ENCODE data around the gene SERPIND1. TPM values are rescaled to one million over a fixed set of nuclear protein-coding genes. Genes with fewer than 3 reads are reported as not detected.

SERPIND1 gene
- total and polyA plus RNA-seq, 5 donors = 0.20 to 1.4 (median 0.74) TPM

DNA sequence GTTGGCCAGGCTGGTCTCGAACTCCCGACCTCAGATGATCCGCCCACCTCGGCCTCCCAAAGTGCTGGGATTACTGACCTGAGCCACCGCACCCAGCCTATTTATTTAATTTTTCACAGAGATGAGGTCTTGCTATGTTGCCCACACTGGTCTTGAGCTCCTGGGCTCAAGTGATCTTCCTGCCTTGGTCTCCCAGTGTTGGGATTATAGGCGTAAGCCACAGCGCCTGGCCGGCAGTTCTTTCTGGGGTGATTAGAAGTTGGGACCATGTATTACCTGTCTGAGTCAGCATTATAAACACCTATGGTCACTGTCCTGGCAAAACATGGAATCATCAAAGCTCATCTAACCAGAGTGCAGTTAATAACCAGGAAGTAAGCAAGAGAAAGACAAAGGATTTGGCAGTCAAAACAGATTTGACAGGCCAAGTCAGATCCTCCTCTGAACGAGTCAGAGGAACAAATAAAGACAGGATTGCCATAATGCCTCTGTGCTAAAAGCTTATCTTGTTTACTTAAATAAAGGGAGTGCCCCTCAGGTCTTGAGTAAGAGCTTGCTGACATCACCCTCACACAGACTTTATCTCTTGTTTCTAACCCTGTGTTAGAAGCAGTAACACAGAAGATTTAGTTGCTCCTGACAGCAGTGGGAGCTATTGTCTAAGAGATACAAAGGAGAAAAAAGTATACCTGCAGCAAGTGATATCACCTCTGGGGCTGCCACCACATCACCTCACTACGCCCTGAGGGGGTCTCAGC is 3.7 kb downstream of the SERPIND1 start:
- no peak for DNase-seq
- intact Hi-C loops (cut with DNase I) = no loop called here
- peak; percentile 69 to 95 for ATAC-seq
- H3K4me1 ChIP-seq (ENCODE audit: control insufficient read depth, insufficient read depth, low read length) = peaks cover 8% of the 10 kb centered on the region
- WGBS = 80% methylated on average over 10 of the region's 10 CpGs
- H3K27ac ChIP-seq (ENCODE audit: low read length) = peak overlapping the region; percentile 98
- no peak overlapping the region for H3K4me3 ChIP-seq (ENCODE audit: low read length)
- H3K27me3 ChIP-seq (ENCODE audit: control insufficient read depth, insufficient read depth) = no peaks in the 10 kb centered on the region
- no peaks in the 10 kb centered on the region for H3K9me3 ChIP-seq (ENCODE audit: control insufficient read depth, low read length)

DNA sequence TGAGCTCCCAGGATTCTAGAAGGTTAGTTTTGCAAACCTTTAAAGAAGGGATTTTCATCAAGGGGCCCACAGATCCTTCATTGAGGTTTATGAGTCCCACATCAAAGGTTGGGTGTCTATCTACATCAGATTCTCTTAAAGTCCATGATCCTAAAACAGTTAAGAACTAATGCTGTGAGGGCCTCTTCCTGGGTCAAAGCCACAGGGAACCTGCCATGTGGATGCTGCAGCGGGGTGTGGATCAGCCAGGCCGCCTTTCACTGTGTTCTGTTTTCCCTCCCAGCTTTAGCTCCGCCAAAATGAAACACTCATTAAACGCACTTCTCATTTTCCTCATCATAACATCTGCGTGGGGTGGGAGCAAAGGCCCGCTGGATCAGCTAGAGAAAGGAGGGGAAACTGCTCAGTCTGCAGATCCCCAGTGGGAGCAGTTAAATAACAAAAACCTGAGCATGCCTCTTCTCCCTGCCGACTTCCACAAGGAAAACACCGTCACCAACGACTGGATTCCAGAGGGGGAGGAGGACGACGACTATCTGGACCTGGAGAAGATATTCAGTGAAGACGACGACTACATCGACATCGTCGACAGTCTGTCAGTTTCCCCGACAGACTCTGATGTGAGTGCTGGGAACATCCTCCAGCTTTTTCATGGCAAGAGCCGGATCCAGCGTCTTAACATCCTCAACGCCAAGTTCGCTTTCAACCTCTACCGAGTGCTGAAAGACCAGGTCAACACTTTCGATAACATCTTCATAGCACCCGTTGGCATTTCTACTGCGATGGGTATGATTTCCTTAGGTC is 5.3 kb downstream of the SERPIND1 start:
- DNase-seq = no peak
- H3K4me1 ChIP-seq (ENCODE audit: control insufficient read depth, insufficient read depth, low read length) = peaks cover 3% of the 10 kb centered on the region

DNA sequence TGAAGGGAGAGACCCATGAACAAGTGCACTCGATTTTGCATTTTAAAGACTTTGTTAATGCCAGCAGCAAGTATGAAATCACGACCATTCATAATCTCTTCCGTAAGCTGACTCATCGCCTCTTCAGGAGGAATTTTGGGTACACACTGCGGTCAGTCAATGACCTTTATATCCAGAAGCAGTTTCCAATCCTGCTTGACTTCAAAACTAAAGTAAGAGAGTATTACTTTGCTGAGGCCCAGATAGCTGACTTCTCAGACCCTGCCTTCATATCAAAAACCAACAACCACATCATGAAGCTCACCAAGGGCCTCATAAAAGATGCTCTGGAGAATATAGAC is 5.9 kb downstream of the SERPIND1 start:
- no peaks in the 10 kb centered on the region for H3K9me3 ChIP-seq (ENCODE audit: control insufficient read depth, low read length)
- H3K27me3 ChIP-seq (ENCODE audit: control insufficient read depth, insufficient read depth) = no peaks in the 10 kb centered on the region
- DNase-seq (no peak), ATAC-seq (no peak)
- H3K4me1 ChIP-seq (ENCODE audit: control insufficient read depth, insufficient read depth, low read length) = peaks cover 3% of the 10 kb centered on the region
- H3K4me3 ChIP-seq (ENCODE audit: low read length) = no peak overlapping the region
- H3K27ac ChIP-seq (ENCODE audit: low read length) = no peak overlapping the region
- WGBS = 81% methylated on average over 5 of the region's 5 CpGs
- intact Hi-C loops (cut with DNase I) = no loop called here

More for the DNA sequence above, 5.3 kb downstream of the SERPIND1 start:
- no peaks in the 10 kb centered on the region for H3K9me3 ChIP-seq (ENCODE audit: control insufficient read depth, low read length)
- H3K27me3 ChIP-seq (ENCODE audit: control insufficient read depth, insufficient read depth) = no peaks in the 10 kb centered on the region
- intact Hi-C loops (cut with DNase I) = no loop called here
- WGBS = 78% methylated on average over 25 of the region's 25 CpGs
- H3K27ac ChIP-seq (ENCODE audit: low read length) = no peak overlapping the region
- no peak for ATAC-seq
- H3K4me3 ChIP-seq (ENCODE audit: low read length) = no peak overlapping the region

DNA sequence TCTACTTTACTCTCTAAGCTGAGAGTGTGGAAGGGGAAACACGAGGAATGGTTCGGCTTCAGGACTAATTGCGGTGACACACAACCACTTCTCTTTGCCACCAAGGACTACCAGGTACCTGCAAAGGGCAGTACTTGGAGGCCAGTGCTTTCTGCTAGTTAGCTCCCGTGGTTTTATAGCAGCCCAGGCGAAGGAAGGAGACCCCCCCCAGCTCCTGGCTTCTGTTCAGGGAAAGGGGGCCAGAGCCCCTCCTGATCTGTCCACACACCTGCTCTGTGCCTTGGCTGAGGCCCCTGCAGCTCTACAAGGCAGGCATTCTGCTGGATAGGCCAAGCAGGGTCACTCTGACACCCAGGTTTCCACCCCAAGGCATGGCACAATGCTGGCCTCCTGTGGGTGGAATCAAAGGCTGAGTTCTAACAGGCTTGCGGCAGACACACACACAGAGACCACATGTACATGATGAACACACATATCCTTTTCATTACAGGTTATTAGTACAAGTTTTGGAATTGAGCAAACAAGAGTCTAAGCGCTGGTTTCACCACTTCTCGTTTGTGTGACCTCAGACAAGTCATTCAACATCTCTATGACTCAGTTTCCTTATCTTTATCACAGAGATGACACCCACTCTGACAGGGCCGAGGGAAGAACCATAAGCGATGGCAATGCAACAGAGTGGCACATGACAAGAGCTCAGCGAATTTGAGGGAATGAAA is 7.5 kb downstream of the SERPIND1 start:
- DNase-seq (no peak), ATAC-seq (no peak)
- Histone ChIP-seq H3K27ac (ENCODE audit: low read length) (no peak overlapping the region), H3K4me3 (ENCODE audit: low read length) (no peak overlapping the region), H3K27me3 (ENCODE audit: control insufficient read depth, insufficient read depth) (no peaks in the 10 kb centered on the region), H3K4me1 (ENCODE audit: control insufficient read depth, insufficient read depth, low read length) (peaks cover 3% of the 10 kb centered on the region), H3K9me3 (ENCODE audit: control insufficient read depth, low read length) (no peaks in the 10 kb centered on the region)
- 86% methylated on average over 11 of the region's 11 CpGs for WGBS
- intact Hi-C loops (cut with DNase I) = no loop called here

- H3K4me1 ChIP-seq (ENCODE audit: control insufficient read depth, insufficient read depth, low read length) = peaks cover 3% of the 10 kb centered on the region
- ATAC-seq (no peak), DNase-seq (no peak)
- no peaks in the 10 kb centered on the region for H3K9me3 ChIP-seq (ENCODE audit: control insufficient read depth, low read length)
- intact Hi-C loops (cut with DNase I) = no loop called here
- no peak overlapping the region for H3K27ac ChIP-seq (ENCODE audit: low read length)
- no peaks in the 10 kb centered on the region for H3K27me3 ChIP-seq (ENCODE audit: control insufficient read depth, insufficient read depth)
- WGBS = 92% methylated on average over 4 of the region's 4 CpGs
- no peak overlapping the region for H3K4me3 ChIP-seq (ENCODE audit: low read length)
Observed at GRCh38 chr22:20782083-20782482, 8.2 kb downstream of the SERPIND1 start.

DNA sequence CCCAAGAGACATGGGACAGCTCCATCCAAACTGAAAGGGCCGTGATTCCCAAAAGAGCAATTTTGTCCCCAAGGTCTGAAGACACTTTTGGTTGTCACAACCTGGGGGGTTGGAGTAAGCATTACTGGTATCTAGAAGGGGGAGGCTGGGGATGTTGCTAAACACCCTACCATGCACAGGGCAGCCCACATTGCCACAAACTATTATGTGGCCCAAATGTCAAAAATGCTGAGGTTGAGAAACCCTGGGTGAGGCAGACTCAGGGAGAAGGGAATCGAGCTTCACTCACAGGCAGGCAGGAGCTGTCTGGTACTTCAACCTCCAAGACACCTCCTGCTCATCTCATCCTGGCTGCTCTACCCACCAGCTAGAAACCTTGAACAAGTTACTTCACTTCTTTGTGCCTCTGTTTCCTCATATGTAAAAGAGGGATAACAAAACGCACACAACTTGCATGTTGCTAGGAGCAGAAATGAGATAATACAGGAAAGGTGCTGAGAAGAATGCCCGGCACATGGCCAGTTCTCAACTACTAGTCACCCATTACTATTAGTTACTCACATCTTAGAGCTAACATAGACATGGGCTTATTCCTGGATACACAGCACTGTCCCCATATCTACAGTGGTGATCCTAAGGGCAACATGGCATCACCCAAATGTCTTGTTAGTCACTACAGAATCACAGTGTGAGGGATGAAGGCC is 8.8 kb downstream of the SERPIND1 start:
- H3K27ac ChIP-seq (ENCODE audit: low read length) = no peak overlapping the region
- H3K4me1 ChIP-seq (ENCODE audit: control insufficient read depth, insufficient read depth, low read length) = peaks cover 3% of the 10 kb centered on the region
- ATAC-seq (no peak), DNase-seq (no peak)
- 93% methylated on average over 4 of the region's 4 CpGs for WGBS
- no peaks in the 10 kb centered on the region for H3K27me3 ChIP-seq (ENCODE audit: control insufficient read depth, insufficient read depth)
- intact Hi-C loops (cut with DNase I) = no loop called here
- H3K4me3 ChIP-seq (ENCODE audit: low read length) = no peak overlapping the region
- H3K9me3 ChIP-seq (ENCODE audit: control insufficient read depth, low read length) = no peaks in the 10 kb centered on the region

DNA sequence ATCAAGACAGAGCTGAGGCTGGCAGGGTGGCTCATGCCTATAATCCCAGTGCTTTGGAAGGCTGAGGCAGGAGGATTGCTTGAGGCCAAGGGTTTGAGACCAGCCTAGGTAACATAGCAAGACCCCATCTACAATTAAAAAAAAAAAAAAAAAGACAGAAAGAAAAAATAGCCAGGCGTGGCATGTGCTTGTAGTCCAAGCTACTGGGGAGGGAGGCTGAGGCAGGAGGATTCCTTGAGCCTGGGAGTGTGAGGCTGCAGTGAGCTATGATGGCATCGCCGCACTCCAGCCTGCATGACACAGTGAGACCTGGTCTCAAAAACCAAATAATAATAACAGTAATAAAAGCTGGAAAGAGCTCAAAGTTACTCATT is 9.4 kb downstream of the SERPIND1 start:
- H3K27ac ChIP-seq (ENCODE audit: low read length) = no peak overlapping the region
- H3K9me3 ChIP-seq (ENCODE audit: control insufficient read depth, low read length) = no peaks in the 10 kb centered on the region
- no peaks in the 10 kb centered on the region for H3K27me3 ChIP-seq (ENCODE audit: control insufficient read depth, insufficient read depth)
- intact Hi-C loops (cut with DNase I) = no loop called here
- WGBS = 98% methylated on average over 3 of the region's 3 CpGs
- no peak for DNase-seq
- no peaks in the 10 kb centered on the region for H3K4me1 ChIP-seq (ENCODE audit: control insufficient read depth, insufficient read depth, low read length)
- H3K4me3 ChIP-seq (ENCODE audit: low read length) = no peak overlapping the region
- no peak for ATAC-seq

DNA sequence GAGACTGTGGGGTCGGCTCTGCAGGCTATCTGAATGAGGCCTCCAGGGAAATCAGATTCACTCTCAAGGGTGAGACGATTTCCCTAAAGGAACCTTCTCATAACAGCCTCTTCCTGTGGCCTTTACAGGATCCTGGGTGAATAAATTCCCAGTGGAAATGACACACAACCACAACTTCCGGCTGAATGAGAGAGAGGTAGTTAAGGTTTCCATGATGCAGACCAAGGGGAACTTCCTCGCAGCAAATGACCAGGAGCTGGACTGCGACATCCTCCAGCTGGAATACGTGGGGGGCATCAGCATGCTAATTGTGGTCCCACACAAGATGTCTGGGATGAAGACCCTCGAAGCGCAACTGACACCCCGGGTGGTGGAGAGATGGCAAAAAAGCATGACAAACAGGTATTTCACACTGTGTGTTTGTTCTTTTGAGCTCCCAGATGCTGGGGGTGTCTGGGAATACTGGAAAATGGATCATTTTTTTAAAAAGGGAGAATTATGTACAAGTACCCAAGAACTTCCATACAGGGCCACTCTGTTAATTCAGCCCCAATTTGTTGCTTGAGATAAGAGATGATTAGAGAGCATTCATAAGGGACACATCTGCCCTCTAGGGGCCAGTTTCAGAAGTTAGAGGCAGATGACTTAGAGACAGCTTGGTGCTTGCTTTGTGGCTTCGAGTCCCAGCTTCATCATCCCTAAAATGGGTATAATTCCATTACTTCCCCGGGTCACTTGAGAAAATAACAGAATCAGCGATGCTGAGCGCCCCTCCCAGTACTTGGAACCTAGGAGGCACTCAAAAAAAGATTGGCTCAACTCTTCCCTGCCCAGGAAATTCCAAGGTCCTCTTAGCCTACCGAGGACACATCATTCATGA is 10.2 kb downstream of the SERPIND1 start:
- H3K27me3 ChIP-seq (ENCODE audit: control insufficient read depth, insufficient read depth) = no peaks in the 10 kb centered on the region
- no peaks in the 10 kb centered on the region for H3K4me1 ChIP-seq (ENCODE audit: control insufficient read depth, insufficient read depth, low read length)
- no peaks in the 10 kb centered on the region for H3K9me3 ChIP-seq (ENCODE audit: control insufficient read depth, low read length)
- DNase-seq (no peak), ATAC-seq (peak in 1 of 2 donors; percentile 50)
- WGBS = 71% methylated on average over 14 of the region's 14 CpGs
- intact Hi-C loops (cut with DNase I) = no loop called here
- H3K27ac ChIP-seq (ENCODE audit: low read length) = no peak overlapping the region
- no peak overlapping the region for H3K4me3 ChIP-seq (ENCODE audit: low read length)

DNA sequence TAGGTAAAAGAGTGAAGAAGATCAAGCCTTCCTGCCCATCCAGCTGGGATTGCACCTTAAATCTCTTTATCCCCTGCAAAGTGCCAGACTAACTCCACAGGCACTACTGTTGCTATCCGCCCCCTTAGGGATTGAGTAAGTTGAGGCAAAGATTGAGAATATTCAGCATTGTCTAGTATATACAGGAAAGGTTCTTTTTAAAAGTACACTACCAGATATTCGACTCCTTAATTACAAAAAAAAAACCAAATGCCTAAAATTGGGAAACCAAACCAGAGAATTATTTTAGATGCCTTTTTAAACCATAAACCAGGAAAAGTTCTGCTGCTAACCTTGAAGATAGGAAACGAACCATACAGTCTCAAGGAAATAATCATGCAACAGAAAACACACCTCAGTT is 11.5 kb downstream of the SERPIND1 start:
- H3K9me3 ChIP-seq (ENCODE audit: control insufficient read depth, low read length) = no peaks in the 10 kb centered on the region
- no peaks in the 10 kb centered on the region for H3K4me1 ChIP-seq (ENCODE audit: control insufficient read depth, insufficient read depth, low read length)
- no peaks in the 10 kb centered on the region for H3K27me3 ChIP-seq (ENCODE audit: control insufficient read depth, insufficient read depth)
- DNase-seq (no peak), ATAC-seq (no peak)
- intact Hi-C loops (cut with DNase I) = no loop called here
- no peak overlapping the region for H3K27ac ChIP-seq (ENCODE audit: low read length)
- 90% methylated on average over 3 of the region's 3 CpGs for WGBS
- H3K4me3 ChIP-seq (ENCODE audit: low read length) = no peak overlapping the region

GRCh38 chr22:20786048-20786447 is 12.1 kb downstream of the SERPIND1 start:
- H3K27ac ChIP-seq (ENCODE audit: low read length) = no peak overlapping the region
- H3K27me3 ChIP-seq (ENCODE audit: control insufficient read depth, insufficient read depth) = no peaks in the 10 kb centered on the region
- ATAC-seq (peak; percentile 8 to 26), DNase-seq (no peak)
- WGBS = 78% methylated on average over 8 of the region's 8 CpGs
- H3K9me3 ChIP-seq (ENCODE audit: control insufficient read depth, low read length) = no peaks in the 10 kb centered on the region
- H3K4me1 ChIP-seq (ENCODE audit: control insufficient read depth, insufficient read depth, low read length) = no peaks in the 10 kb centered on the region
- intact Hi-C loops (cut with DNase I) = no loop called here
- no peak overlapping the region for H3K4me3 ChIP-seq (ENCODE audit: low read length)

Measured in right cardiac atrium (tissue), 5 donors.